ENCODE results near the gene FANCC.

- TF ChIP-seq, protein P1, sequence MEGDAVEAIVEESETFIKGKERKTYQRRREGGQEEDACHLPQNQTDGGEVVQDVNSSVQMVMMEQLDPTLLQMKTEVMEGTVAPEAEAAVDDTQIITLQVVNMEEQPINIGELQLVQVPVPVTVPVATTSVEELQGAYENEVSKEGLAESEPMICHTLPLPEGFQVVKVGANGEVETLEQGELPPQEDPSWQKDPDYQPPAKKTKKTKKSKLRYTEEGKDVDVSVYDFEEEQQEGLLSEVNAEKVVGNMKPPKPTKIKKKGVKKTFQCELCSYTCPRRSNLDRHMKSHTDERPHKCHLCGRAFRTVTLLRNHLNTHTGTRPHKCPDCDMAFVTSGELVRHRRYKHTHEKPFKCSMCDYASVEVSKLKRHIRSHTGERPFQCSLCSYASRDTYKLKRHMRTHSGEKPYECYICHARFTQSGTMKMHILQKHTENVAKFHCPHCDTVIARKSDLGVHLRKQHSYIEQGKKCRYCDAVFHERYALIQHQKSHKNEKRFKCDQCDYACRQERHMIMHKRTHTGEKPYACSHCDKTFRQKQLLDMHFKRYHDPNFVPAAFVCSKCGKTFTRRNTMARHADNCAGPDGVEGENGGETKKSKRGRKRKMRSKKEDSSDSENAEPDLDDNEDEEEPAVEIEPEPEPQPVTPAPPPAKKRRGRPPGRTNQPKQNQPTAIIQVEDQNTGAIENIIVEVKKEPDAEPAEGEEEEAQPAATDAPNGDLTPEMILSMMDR (conservative IDR thresholded peaks at IDR 0.05) = no peak
- no peak for TF ChIP-seq EZH2 (IDR thresholded peaks at IDR 0.05; ENCODE audit: low read depth)
These were observed 208.1 kb downstream of the FANCC start for GRCh38 chr9:95109456-95109855.
